Stomach (tissue), 4 donors: Measurements from ENCODE around the gene TULP3.

ENCODE experiments used
- CTCF ChIP-seq, 7 experiments: fragments of 450-650 bp in 4 of 7; fragments of 200-600 bp in 3 of 7; sonication (generic) in 3 of 7; IDR thresholded peaks; one replicate each; pipeline ENCODE4 v1.5.1; 2016 to 2019; ENCODE audit warnings: antibody characterized with exemption in 7 of 7, control low read depth in 2 of 7, mild to moderate bottlenecking in 1 of 7
- EP300 ChIP-seq: sonication (generic); formaldehyde crosslinking; IDR thresholded peaks from one replicate; pipeline ENCODE4 v1.6.1; 2017; ENCODE audit warnings: antibody characterized with exemption

- TF ChIP-seq EP300 (no peak), CTCF (IDR thresholded peaks at IDR 0.05) (no peak)
Measured at GRCh38 chr12:2912216-2912575, 21.5 kb downstream of the TULP3 start.
